HG02642 (cell line): ENCODE results near the gene FGD1.

Source experiments
- ATAC-seq: cut with Tn5 transposase; IDR thresholded peaks from one replicate; pipeline ENCODE4 v1.9.1; 2021; ENCODE audit warnings: mild to moderate bottlenecking; ENCODE audit not compliant: unreplicated experiment, poor library complexity

Gene FGD1

DNA sequence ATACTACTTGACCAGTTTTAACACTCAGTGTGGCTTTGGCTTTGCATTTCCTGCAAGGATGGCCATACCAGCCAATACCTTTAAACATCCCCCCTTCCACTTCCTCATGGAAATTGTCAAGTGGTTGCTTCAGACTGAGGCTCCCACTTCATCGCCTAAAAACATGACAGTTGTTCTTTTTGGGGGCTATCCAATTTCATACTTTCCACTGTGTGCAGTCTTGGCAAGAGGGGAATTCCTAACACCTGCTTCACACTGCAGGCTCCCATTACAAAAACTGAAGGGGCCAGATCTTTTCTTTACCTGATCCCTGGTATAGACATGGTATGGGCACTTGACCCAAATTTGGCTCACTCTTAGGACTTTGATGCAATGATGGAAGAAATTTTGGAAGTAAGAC lies 84.3 kb downstream of the FGD1 start:
- no peak for ATAC-seq

DNA sequence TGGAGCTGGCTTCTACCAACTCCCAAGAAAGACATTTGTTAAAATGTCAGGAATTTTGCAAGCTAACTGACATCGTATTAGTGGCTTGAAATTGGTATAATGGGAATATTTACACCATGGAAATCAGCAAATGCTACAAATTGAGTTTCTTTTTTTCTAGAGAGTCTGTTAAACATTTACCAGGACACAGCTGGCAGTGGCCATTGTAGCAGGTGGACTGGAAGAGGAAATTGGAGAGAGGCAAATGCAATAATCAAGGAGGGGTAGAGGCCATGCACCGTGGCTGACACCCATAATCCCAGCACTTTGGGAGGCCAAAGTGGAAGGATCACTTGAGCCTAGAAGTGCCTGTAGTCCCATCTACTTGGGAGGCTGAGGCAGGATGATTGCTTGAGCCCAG lies 88.8 kb downstream of the FGD1 start:
- ATAC-seq: no peak

DNA sequence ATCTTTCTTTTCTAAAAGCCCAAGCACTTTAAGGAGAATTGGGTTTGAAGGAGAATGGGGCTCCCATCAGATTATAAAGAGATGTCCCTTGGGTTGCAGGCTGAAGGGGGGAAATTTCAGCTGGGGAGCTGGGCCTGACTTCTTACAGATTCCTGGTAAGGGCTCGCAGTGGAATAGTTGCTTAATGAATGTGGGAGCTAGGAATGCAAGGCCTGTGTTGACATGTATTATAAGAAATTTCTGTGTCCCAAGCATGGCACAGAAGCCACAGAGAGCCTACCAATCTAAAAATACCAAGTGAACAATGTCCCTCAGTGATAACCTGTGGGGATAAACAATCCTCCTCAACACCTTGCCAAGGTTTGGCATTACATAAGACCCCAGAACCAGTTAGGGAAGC lies 98.9 kb downstream of the FGD1 start:
- no peak for ATAC-seq
